A549 (cell line): ENCODE results near the gene C3orf22. TPM values are rescaled to one million over a fixed set of nuclear protein-coding genes. Genes with fewer than 3 reads are reported as not detected.

Experiments used
- ATAC-seq, 2 experiments: fragments of 200-7000 bp in 1 of 2; fragments of >200 bp in 1 of 2; cut with Nextera tagmentation in 1 of 2; cut with Tn5 transposase in 1 of 2; 3 replicates each; pipeline versions ENCODE4 v1.8.0 to v1.9.1; 2018 to 2020; ENCODE audit warnings: mild to moderate bottlenecking in 1 of 2, moderate library complexity in 1 of 2
- CTCF ChIA-PET: fragments of 300-600 bp; sonication (Branson Sonifier 250); formaldehyde crosslinking; extraction: SDS; loops from one replicate; lab custom pipeline; 2021; ENCODE audit warnings: antibody characterized with exemption, inconsistent platforms; lab: Yijun Ruan, JAX
- POLR2A ChIA-PET: fragments of 350-600 bp; formaldehyde crosslinking; extraction: SDS; loops from one replicate; lab custom pipeline; 2021; ENCODE audit warnings: antibody characterized with exemption, inconsistent platforms; lab: Yijun Ruan, JAX
- DNase-seq, 2 experiments: peaks; one replicate each; pipeline versions ENCODE4 v3.0.0 to v3.0.0-alpha.2; 2011 to 2016; ENCODE audit warnings: low read depth in 1 of 2, low spot score in 1 of 2
- FAIRE-seq: peaks from 2 replicates; lab custom pipeline; 2011; peaks lifted over from hg19 to GRCh38; lab: Jason Lieb, UNC
- H3K27ac ChIP-seq, 2 experiments: fragments of >200 bp; sonication (Bioruptor Twin); formaldehyde crosslinking; 3 replicates each; pipeline ENCODE4 v1.5.1; 2016 to 2017
- H3K4me1 ChIP-seq: fragments of >200 bp; sonication (Bioruptor Twin); formaldehyde crosslinking; 3 replicates; pipeline ENCODE4 v1.6.1; 2016
- H3K4me2 ChIP-seq: fragments of >200 bp; sonication (Bioruptor Twin); formaldehyde crosslinking; 3 replicates; pipeline ENCODE4 v1.6.1; 2016
- H3K4me3 ChIP-seq: fragments of >200 bp; sonication (Bioruptor Twin); formaldehyde crosslinking; 3 replicates; pipeline ENCODE4 v1.5.1; 2016
- H3K9me3 ChIP-seq: fragments of >200 bp; sonication (Bioruptor Twin); formaldehyde crosslinking; 3 replicates; pipeline ENCODE4 v1.6.1; 2016
- CBX8 ChIP-seq: fragments of 200-600 bp; sonication (generic); IDR thresholded peaks from 2 replicates; pipeline ENCODE4 v1.6.1; 2016
- EP300 ChIP-seq, 2 experiments: fragments of >200 bp; sonication (Bioruptor Twin); formaldehyde crosslinking; IDR thresholded peaks; 2 replicates in 1 of 2; 3 replicates in 1 of 2; pipeline ENCODE4 v1.6.1; 2016 to 2017
- ESRRA ChIP-seq: fragments of 150-350 bp; IDR thresholded peaks from 2 replicates; pipeline ENCODE4 v1.6.1; 2014; ENCODE audit warnings: mild to moderate bottlenecking, low read length, borderline replicate concordance
- FOXS1 ChIP-seq: fragments of 250-450 bp; sonication (Bioruptor Pico); IDR thresholded peaks from 2 replicates; pipeline ENCODE4 v1.5.0; 2020; ENCODE audit warnings: mild to moderate bottlenecking, moderate library complexity
- GATA3 ChIP-seq: IDR thresholded peaks from 2 replicates; pipeline ENCODE4 v1.6.1; 2012; ENCODE audit warnings: borderline replicate concordance
- HDAC2 ChIP-seq: fragments of 200-600 bp; sonication (generic); IDR thresholded peaks from 2 replicates; pipeline ENCODE4 v1.6.1; 2016
- HOXB13 ChIP-seq: fragments of 250-450 bp; sonication (Bioruptor Pico); IDR thresholded peaks from 2 replicates; pipeline ENCODE4 v1.5.0; 2020; ENCODE audit warnings: low read depth, mild to moderate bottlenecking, moderate library complexity
- HOXB5 ChIP-seq: fragments of 250-450 bp; sonication (Bioruptor Pico); IDR thresholded peaks from 2 replicates; pipeline ENCODE4 v1.5.0; 2020; ENCODE audit warnings: mild to moderate bottlenecking, moderate library complexity
- NPAS2 ChIP-seq: fragments of 250-450 bp; sonication (Bioruptor Pico); IDR thresholded peaks from 2 replicates; pipeline ENCODE4 v1.8.0; 2022; ENCODE audit warnings: mild to moderate bottlenecking, moderate library complexity, borderline replicate concordance
- NR3C1 ChIP-seq: fragments of >200 bp; sonication (Bioruptor Twin); formaldehyde crosslinking; IDR thresholded peaks from 3 replicates; pipeline ENCODE4 v1.6.1; 2017
- RARB ChIP-seq: fragments of 250-450 bp; sonication (Bioruptor Pico); IDR thresholded peaks from 2 replicates; pipeline ENCODE4 v1.8.0; 2021; ENCODE audit warnings: mild to moderate bottlenecking, moderate library complexity
- RCOR1 ChIP-seq: fragments of 150-350 bp; IDR thresholded peaks from 2 replicates; pipeline ENCODE4 v1.6.1; 2014; ENCODE audit warnings: antibody characterized with exemption, low read length, low read depth
- RNF2 ChIP-seq: fragments of 200-600 bp; sonication (generic); IDR thresholded peaks from 2 replicates; pipeline ENCODE4 v1.6.1; 2016; ENCODE audit warnings: low read depth, mild to moderate bottlenecking, antibody characterized with exemption, moderate library complexity, borderline replicate concordance
- TFCP2L1 ChIP-seq: fragments of 250-450 bp; sonication (Bioruptor Pico); IDR thresholded peaks from 2 replicates; pipeline ENCODE4 v1.5.0; 2021; ENCODE audit warnings: mild to moderate bottlenecking
- ZFP36 ChIP-seq: fragments of 450-650 bp; IDR thresholded peaks from 2 replicates; pipeline ENCODE4 v1.6.1; 2014; ENCODE audit warnings: borderline replicate concordance; ENCODE audit not compliant: partially characterized antibody
- ZSCAN20 ChIP-seq: fragments of 250-450 bp; sonication (Bioruptor Pico); IDR thresholded peaks from 2 replicates; pipeline ENCODE4 v1.8.0; 2022; ENCODE audit warnings: mild to moderate bottlenecking, moderate library complexity
- WGBS: methylation state at CpG from one replicate; pipeline ENCODE4 v1.1.6; 2017; ENCODE audit errors: missing lambda C conversion rate; 5-methylcytosine and 5-hydroxymethylcytosine counted together
- polyA plus RNA-seq, 4 experiments: library from polyadenylated mRNA; depleted of rRNA in 3 of 4; stranded (reverse); fragments of >200 nt; fragmentation: RNase III in 1 of 4; extraction: RNeasy Plus Mini Kit Qiagen cat#74134 plus additional on column Dnase treatment in 1 of 4; gene quantifications; 2 replicates in 3 of 4; 3 replicates in 1 of 4; pipeline ENCODE4 v1.2.3, GENCODE V29; 2011 to 2017
- TF ChIP-seq, protein P1 (sequence below): IDR thresholded peaks from 2 replicates; pipeline ENCODE4 v1.6.1; 2012
- TF ChIP-seq, protein P2 (sequence below): IDR thresholded peaks from 2 replicates; pipeline ENCODE4 v1.6.1; 2012; ENCODE audit warnings: low read depth, borderline replicate concordance
- TF ChIP-seq, protein P3 (sequence below): fragments of 150-350 bp; IDR thresholded peaks from 2 replicates; pipeline ENCODE4 v1.6.1; 2014; ENCODE audit warnings: low read depth, mild to moderate bottlenecking, low read length
- TF ChIP-seq, protein P4 (sequence below): fragments of 250-450 bp; sonication (Bioruptor Pico); IDR thresholded peaks from 2 replicates; pipeline ENCODE4 v1.5.0; 2021; ENCODE audit warnings: mild to moderate bottlenecking, moderate library complexity, borderline replicate concordance

C3orf22 gene
- polyA plus RNA-seq, 2 of the 4 experiments (the other 2 are of a cell fraction): not detected

DNA sequence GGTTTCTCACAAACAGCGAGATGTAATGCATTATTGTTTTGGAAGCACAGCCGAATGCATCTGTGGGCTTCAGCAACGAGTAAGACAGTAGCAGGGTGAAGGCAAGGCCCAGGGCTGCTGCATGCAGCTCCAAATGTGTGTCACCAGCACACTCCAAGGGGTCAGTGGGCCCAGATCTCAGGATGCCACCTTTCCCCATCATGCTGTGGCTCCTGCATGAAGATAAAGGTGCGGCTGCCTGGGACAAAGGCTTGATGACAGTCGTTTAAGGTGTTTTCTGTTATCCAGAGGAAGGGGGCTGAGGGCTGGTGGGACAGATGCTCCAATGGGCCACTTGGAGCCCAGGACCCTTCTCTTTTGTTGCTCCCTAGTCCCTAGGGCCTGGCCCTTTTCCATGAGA lies 13.2 kb downstream of the C3orf22 start:
- 52% methylated on average over 5 of the region's 5 CpGs for WGBS
- FAIRE-seq (no peak), DNase-seq (no peak), ATAC-seq (no peak)
- Histone ChIP-seq H3K4me3 (no peak overlapping the region), H3K27ac (no peak overlapping the region), H3K9me3 (no peaks in the 10 kb centered on the region), H3K4me2 (no peak overlapping the region), H3K4me1 (peaks cover 5% of the 10 kb centered on the region; the same call in 1 of the 3 replicates)
- CTCF ChIA-PET: interaction anchor here (1.1 kb wide), 1 partner anchor 23 kb away, joined by 5 read pairs; no protein-coding TSS in a partner anchor
- POLR2A ChIA-PET: no interaction called here
- TF ChIP-seq, protein P1, sequence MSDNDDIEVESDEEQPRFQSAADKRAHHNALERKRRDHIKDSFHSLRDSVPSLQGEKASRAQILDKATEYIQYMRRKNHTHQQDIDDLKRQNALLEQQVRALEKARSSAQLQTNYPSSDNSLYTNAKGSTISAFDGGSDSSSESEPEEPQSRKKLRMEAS: no peak
- no peak for TF ChIP-seq RCOR1
- TF ChIP-seq HOXB5 (CRISPR knock-in tag): no peak
- no peak for TF ChIP-seq NR3C1
- TF ChIP-seq HOXB13 (CRISPR knock-in tag): no peak
- TF ChIP-seq TFCP2L1 (CRISPR knock-in tag): no peak
- TF ChIP-seq, protein P2, sequence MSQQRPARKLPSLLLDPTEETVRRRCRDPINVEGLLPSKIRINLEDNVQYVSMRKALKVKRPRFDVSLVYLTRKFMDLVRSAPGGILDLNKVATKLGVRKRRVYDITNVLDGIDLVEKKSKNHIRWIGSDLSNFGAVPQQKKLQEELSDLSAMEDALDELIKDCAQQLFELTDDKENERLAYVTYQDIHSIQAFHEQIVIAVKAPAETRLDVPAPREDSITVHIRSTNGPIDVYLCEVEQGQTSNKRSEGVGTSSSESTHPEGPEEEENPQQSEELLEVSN: no peak
- TF ChIP-seq ZFP36: no peak
- no peak for TF ChIP-seq NPAS2 (CRISPR knock-in tag)
- TF ChIP-seq RNF2: no peak
- TF ChIP-seq, protein P3, sequence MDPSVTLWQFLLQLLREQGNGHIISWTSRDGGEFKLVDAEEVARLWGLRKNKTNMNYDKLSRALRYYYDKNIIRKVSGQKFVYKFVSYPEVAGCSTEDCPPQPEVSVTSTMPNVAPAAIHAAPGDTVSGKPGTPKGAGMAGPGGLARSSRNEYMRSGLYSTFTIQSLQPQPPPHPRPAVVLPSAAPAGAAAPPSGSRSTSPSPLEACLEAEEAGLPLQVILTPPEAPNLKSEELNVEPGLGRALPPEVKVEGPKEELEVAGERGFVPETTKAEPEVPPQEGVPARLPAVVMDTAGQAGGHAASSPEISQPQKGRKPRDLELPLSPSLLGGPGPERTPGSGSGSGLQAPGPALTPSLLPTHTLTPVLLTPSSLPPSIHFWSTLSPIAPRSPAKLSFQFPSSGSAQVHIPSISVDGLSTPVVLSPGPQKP: no peak
- TF ChIP-seq ZSCAN20 (CRISPR knock-in tag): no peak
- TF ChIP-seq FOXS1 (CRISPR knock-in tag): no peak

DNA sequence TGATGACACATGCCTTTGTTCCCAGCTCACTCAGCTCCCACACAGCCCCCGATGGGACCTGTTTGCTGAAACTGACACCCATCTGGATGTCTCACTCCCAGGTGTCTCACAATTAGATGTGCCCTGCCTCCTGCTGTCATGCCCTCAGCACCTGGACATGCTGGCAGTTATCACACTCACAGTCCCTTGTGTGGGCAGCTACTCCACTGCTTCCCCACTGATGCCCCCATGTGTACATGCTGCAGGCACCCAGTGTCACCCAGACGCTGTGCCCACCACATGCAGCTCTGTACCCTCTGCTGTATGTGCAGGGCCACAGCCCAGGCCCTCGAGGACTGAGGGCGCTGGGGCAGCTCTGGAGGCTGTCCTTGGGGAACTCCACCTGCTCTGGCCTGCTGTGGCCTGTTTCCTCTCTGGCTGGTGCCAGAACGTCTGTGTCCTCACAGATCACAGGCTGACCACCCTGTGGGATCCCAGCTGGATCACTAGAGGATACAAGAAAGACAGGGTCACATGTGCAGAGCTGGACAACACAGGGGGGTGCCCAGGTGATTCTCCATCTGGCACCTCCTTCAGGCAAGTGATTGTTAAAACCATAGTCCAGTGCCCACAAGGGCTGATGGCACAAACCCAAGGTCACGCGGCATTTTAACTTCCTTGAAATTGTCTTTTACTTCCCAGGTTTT lies 14.0 kb downstream of the C3orf22 start:
- CTCF ChIA-PET: interaction anchor here (1.1 kb wide), 1 partner anchor 22 kb away, joined by 5 read pairs; no protein-coding TSS in a partner anchor
- no peak for ATAC-seq
- WGBS: 64% methylated on average over 7 of the region's 7 CpGs

More for the DNA sequence above, 14.0 kb downstream of the C3orf22 start:
- Histone ChIP-seq H3K4me3 (no peak overlapping the region), H3K9me3 (no peaks in the 10 kb centered on the region), H3K27ac (no peak overlapping the region), H3K4me2 (no peak overlapping the region), H3K4me1 (peaks cover 10% of the 10 kb centered on the region; the same call in 1 of the 3 replicates)
- POLR2A ChIA-PET: no interaction called here
- FAIRE-seq (no peak), DNase-seq (no peak)
- no peak for TF ChIP-seq HOXB5 (CRISPR knock-in tag)
- TF ChIP-seq ESRRA: no peak
- no peak for TF ChIP-seq EP300 (IDR thresholded peaks at IDR 0.05)
- TF ChIP-seq HDAC2: no peak
- TF ChIP-seq, protein P4, sequence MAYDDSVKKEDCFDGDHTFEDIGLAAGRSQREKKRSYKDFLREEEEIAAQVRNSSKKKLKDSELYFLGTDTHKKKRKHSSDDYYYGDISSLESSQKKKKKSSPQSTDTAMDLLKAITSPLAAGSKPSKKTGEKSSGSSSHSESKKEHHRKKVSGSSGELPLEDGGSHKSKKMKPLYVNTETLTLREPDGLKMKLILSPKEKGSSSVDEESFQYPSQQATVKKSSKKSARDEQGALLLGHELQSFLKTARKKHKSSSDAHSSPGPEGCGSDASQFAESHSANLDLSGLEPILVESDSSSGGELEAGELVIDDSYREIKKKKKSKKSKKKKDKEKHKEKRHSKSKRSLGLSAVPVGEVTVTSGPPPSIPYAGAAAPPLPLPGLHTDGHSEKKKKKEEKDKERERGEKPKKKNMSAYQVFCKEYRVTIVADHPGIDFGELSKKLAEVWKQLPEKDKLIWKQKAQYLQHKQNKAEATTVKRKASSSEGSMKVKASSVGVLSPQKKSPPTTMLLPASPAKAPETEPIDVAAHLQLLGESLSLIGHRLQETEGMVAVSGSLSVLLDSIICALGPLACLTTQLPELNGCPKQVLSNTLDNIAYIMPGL (CRISPR knock-in tag): no peak
- TF ChIP-seq RNF2: no peak
- no peak for TF ChIP-seq GATA3
- no peak for TF ChIP-seq RARB (CRISPR knock-in tag)
- TF ChIP-seq NR3C1: no peak
- no peak for TF ChIP-seq HOXB13 (CRISPR knock-in tag)
- TF ChIP-seq ZFP36: no peak
- no peak for TF ChIP-seq CBX8
